Keratinocyte (primary cell): ENCODE results near the gene SLC7A4.

ENCODE experiments used
- CTCF ChIP-seq, 3 experiments: IDR thresholded peaks in 1 of 3; conservative IDR thresholded peaks in 1 of 3; optimal IDR thresholded peaks in 1 of 3; 2 replicates in 2 of 3; 3 replicates in 1 of 3; pipeline versions ENCODE3 to v1.5.1; 2011; ENCODE audit warnings: low read length in 3 of 3, mild to moderate bottlenecking in 3 of 3, moderate library complexity in 2 of 3, control low read depth in 1 of 3, inconsistent platforms in 1 of 3; ENCODE audit not compliant: insufficient read depth in 2 of 3; ENCODE audit errors: extremely low read depth in 1 of 3
- EZH2 ChIP-seq: IDR thresholded peaks from one replicate; pipeline ENCODE4 v1.6.1; 2012; ENCODE audit warnings: inconsistent platforms, mild to moderate bottlenecking, low read length, moderate library complexity

GRCh38 chr22:21042978-21043859 lies 10.9 kb upstream of the SLC7A4 start:
- no peak for TF ChIP-seq CTCF (optimal IDR thresholded peaks at IDR 0.05 in 1 of 3, IDR thresholded peaks at IDR 0.05 in 1 of 3, conservative IDR thresholded peaks at IDR 0.05 in 1 of 3; ENCODE audit: extremely low read depth in 1 of 3, insufficient read depth in 2 of 3, low read length in 3 of 3)
- no peak for TF ChIP-seq EZH2
